GM21529 (cell line): ENCODE measurements around the gene IDH3G.

ENCODE experiments used
- ATAC-seq: cut with Tn5 transposase; IDR thresholded peaks from one replicate; pipeline ENCODE4 v1.9.1; 2021; ENCODE audit not compliant: unreplicated experiment

The IDH3G gene

GRCh38 chrX:153773741-153774575 is 20.2 kb downstream of the IDH3G start:
- no peak for ATAC-seq

DNA sequence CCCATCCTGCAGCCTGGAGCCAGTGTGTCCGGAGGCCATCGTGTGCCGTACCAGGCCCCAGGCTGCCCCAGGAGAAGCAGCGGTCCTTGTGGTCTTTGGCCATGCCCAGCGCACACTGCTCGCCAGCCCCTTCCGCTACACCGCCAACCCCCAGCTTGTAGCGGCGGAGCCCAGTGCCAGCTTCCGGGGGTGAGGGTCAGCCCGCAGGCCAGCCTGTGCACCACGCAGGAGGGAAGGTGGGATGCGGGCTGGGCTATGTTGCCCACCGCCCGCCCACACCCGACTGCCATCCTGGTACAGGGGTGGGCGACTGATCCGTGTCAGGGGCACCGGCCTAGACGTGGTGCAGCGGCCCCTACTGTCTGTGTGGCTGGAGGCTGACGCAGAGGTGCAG is 21.0 kb downstream of the IDH3G start:
- no peak for ATAC-seq

- ATAC-seq, result no peak
Observed at GRCh38 chrX:153772316-153773217, 21.6 kb downstream of the IDH3G start.

DNA sequence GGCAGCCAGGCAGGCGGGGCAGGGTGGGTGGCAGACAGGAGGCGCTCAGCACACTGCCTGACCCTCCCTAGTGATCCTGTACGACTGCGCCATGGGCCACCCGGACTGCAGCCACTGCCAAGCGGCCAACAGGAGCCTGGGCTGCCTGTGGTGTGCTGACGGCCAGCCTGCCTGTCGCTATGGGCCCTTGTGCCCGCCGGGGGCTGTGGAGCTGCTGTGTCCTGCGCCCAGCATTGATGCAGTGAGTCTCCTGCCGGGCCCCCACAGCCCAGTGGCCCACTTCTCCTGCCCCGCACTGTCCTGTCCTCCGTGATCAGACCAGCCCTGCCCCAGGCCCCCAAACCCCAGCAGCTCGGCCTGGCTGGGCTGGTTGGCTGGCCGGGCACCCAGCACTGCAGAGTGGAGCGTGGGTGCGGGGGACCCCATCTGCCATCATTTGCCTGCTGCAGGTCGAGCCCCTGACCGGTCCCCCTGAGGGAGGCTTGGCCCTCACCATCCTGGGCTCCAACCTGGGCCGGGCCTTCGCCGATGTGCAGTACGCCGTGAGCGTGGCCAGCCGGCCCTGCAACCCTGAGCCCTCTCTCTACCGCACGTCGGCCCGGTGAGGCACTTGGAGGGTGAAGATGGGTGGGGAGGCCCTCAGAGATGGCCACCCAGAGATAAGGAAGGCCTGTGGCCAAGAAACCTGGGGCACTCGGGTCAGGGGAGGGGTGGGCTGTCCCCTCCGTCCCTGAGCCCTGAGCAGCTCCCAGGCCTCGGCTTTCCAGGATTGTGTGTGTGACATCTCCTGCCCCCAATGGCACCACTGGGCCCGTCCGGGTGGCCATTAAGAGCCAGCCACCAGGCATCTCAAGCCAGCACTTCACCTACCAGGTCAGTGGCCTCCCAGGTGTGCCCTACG is 22.5 kb downstream of the IDH3G start:
- no peak for ATAC-seq

GRCh38 chrX:153770601-153771414 is 23.4 kb downstream of the IDH3G start:
- no peak for ATAC-seq

DNA sequence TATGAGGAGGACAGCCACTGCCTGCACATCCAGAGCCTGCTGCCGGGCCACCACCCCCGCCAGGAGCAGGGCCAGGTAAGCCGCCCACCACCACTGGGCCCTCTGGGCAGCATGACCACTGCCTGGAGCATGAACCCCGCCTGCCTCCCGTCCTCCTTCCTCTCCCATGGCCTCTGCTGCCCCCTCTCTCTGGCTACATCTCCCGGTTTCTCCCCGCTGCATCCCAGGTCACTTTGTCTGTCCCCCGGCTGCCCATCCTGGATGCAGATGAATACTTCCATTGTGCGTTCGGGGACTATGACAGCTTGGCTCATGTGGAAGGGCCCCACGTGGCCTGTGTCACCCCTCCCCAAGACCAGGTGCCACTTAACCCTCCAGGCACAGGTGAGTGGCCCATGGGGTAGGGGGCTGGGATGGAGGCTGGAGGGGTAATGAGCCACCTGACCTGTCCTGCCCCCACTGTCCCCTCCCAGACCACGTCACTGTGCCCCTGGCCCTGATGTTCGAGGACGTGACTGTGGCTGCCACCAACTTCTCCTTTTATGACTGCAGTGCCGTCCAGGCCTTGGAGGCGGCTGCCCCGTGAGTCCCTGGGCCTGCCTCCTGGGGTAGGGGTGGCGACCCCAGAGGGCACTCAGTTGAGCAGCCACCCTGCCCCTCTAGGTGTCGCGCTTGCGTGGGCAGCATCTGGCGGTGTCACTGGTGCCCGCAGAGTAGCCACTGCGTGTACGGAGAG is 24.1 kb downstream of the IDH3G start:
- no peak for ATAC-seq

DNA sequence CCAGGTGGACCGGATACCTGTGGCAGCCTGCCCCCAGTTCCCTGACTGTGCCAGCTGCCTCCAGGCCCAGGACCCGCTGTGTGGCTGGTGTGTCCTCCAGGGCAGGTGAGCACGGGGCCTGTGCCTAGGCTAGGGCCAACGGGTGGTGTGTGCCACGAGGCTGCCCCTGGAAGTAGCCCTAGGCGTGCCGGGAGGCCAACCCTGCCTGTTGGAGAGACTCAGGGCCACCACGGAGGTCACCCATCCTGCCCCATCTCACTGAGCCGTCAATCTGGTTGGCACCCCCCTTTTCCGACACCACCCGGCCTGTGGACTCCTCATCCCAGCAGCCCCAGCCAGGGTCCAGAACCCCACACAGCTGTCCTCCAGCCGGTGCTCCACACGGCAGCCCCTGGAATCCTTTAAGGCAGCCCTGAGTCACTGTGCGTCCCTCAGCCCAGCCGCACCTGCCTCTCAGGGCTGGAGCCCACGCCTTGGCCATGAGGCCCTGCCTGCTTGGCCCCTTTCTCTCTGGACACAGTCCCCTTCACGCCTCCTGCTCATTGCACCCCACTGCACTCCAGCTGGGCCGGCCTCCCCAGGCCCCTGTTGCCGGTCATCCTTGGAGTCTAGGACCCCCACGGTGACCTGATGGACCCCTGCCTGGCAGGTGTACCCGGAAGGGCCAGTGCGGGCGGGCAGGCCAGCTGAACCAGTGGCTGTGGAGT is 24.9 kb downstream of the IDH3G start:
- no peak for ATAC-seq

DNA sequence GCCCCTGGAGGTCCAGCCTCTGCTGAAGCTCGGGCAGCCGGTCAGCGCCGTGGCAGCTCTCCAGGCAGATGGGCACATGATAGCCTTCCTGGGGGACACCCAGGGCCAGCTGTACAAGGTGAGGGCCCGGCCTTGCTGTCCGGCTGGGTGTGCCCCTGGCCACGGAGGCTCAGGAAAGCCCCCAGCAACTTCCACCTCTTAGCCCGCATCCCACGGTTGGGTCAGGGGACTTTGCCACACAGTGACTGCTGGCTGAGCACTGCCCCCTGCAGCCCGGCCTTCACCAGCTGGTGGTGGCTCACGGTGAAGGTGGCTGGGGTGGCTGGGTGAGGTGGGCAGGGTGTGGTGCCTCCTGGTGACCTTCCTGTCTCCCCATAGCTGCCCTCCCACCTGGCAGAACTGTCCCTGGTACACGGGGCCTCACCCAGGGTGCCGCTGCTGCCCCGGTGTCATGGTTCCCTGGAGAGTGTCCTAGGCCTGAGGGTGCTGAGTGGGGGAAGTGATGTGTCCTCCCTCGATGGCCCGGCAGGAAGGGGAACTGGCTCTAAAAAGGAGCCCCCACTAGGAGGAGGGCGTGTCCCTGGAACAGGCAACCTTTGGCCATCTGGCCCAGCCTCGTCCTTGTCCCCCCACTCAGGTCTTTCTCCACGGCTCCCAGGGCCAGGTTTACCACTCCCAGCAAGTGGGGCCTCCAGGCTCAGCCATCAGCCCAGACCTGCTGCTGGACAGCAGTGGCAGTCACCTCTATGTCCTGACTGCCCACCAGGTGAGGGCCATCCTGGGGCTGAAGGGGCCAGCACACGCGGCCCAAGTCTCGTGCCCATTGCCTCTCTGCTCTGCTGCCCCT is 25.6 kb downstream of the IDH3G start:
- no peak for ATAC-seq

DNA sequence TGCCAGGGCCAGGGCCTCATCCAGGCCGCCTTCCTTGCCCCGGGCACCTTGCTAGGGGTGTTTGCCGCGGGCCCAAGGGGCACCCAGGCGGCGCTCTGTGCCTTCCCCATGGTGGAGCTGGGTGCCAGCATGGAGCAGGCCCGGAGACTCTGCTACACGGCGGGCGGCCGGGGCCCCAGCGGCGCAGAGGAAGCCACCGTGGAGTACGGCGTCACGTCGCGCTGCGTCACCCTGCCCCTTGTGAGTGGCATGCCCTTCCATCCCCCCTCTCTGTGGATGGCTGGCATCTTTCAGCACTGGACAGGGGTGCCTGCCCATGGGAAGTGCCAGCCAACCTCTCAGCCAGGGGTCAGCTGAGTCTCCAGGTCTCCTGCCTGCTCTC is 26.5 kb downstream of the IDH3G start:
- ATAC-seq, result no peak

DNA sequence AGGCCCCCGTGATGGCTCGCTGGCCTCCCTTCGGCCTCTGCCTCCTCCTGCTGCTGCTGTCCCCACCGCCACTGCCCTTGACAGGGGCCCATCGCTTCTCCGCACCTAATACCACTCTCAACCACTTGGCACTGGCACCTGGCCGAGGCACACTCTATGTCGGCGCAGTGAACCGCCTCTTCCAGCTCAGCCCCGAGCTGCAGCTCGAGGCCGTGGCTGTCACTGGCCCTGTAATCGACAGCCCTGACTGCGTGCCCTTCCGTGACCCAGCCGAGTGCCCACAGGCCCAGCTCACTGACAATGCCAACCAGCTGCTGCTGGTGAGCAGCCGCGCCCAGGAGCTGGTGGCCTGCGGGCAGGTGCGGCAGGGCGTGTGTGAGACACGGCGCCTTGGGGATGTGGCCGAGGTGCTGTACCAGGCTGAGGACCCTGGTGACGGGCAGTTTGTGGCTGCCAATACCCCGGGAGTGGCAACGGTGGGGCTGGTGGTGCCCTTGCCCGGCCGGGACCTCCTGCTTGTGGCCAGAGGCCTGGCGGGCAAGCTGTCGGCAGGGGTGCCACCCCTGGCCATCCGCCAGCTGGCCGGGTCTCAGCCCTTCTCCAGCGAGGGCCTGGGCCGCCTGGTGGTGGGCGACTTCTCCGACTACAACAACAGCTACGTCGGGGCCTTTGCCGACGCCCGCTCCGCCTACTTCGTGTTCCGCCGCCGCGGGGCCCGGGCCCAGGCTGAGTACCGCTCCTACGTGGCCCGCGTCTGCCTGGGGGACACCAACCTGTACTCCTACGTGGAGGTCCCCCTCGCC is 27.1 kb downstream of the IDH3G start:
- ATAC-seq, result no peak

- ATAC-seq, result no peak
Observed at GRCh38 chrX:153766098-153766817, 27.9 kb downstream of the IDH3G start.

DNA sequence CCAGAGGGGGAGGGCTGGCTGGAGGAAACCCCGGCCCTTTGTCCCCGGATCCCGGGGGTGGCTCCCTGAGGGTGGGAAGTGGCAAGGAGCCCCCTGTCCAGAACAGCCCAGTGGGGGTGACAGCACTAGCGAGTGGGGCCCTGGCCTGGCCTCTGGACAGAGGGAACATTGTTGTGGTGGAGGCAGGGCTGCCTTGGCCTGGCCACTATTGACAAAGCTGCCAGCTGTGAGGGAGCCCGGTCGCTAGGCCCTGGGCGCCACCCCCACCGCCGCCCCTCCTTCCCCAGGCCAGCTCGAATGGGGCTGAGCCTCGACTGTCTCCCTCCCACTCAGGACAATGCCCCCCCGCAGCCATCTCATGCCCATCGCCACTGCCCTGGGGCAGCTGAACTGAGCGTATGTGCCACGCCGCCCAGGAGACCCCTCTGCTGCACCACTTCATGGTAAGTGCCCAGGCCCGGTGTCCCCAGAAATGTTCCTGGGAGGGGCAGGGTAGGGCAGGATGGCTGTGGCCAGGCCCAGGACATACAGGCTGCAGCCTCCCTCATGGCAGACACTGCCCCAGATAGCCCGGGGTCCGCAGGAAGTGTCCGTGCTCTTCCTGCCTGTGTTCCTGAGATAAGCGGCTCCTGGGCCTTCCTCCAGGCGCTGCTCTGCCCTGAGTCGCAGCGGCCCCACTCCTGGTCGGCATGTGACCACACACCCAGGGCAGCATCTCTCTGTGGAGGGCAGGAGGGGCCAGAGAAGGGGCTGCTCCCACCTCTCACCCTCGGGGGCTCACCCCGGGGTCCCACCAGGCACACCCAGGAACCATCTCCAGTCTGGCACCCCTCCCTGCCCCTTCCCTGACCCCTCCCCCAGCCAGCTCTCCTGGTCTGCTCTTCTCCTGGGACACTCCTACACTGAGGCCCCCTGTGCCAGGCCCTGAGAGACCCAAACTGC is 28.8 kb downstream of the IDH3G start:
- ATAC-seq, result no peak

DNA sequence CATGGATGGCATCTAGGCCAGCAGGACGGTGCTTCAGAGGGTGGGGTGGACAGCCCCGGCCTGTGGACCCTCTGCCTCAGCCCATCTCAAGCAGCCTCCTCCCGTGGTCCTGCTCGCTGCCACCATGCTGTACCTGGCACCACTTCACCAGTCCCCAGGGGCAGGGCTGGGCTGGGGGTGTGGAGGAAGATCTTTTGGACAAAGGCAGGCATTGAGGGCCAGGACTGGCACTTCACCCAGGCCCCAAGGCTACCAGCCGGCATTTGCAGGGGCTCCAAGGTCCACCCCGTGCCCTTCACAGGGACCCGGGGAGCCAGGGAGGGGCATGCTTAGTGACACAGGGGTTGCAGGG is 29.4 kb downstream of the IDH3G start:
- ATAC-seq, result no peak

- ATAC-seq, result peak; percentile 68
Observed at GRCh38 chrX:153763989-153764755, 30.0 kb downstream of the IDH3G start, which contains the start of gene PLXNB3. Gene PLXNB3 (plus strand): TSS chrX:153764249. CDS start chrX:153765536, 1,287 bp downstream.
